ENCODE measurements around the gene PHF23.

PHF23 gene

DNA sequence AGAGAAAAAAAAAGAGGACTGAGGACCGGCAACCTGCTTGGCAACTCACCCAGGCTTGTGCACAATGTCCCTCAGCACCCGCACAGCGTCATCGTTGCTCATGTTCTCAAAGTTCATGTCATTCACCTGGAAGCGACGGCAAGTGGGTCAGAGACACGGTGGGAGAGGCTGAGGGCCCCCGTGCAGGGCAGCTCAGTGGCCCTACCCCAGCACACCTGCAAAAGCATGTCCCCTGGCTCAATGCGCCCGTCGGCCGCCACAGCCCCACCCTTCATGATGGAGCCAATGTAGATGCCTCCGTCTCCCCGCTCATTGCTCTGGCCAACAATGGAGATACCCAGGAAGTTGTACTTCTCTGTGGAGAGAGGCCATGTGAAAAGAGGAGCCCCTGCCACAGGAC, 10.3 kb downstream of the PHF23 start:
- H3K27ac ChIP-seq: peak overlapping the region; percentile 92
- TF ChIP-seq ZFX (IDR thresholded peaks at IDR 0.05) (no peak), CTCF (conservative IDR thresholded peaks at IDR 0.05) (no peak)

DNA sequence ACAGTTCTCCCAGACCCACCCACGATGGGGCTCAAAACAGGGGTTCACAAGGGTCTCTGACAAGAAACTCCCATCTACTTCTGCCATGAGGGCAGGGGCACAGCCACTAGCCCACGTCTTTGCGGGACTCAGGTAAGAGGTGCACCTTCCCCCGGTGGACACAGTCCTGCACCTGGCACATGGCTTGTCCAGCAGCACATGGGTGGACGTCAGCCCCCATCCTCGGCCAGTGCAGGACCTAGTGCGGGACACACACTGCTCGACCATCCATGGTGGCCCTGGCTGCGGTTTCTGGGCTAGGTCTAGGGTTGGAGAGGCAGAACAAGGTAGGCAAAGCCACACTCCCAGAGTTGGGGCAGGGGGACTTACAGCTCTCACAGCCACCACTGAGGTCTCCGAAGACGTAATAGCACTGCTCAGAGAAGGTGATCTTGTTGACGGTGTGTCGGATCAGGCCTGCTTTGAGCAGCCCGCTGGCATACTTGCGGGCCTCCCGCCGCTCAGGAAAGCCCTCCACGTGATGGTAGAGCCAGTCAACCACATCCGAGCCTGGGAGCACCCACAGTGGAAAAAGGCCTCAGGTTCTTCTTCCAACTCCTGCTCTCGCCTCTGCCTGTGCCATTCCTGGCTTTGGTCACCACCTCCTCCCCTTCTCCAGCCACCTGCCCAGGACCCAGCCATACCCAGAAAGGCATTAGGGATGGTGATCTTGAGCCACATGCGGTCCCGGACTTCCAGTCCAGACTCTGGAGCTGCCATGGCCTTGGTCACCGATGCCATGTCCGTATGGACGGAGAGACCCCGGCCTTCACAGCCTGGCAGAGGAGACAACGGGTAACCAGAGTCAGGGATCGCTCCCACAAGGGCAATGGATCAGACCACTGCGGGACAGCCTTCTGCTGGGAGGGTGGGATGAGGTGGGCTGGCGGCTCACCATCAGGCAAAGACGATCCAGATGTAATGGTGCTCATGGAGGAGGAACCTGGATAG, 12.2 kb downstream of the PHF23 start:
- TF ChIP-seq ZFX (IDR thresholded peaks at IDR 0.05) (no peak), CTCF (conservative IDR thresholded peaks at IDR 0.05) (no peak)
- H3K27ac ChIP-seq: peak overlapping the region; percentile 92

- TF ChIP-seq CTCF (conservative IDR thresholded peaks at IDR 0.05) (no peak), ZFX (IDR thresholded peaks at IDR 0.05) (no peak)
- H3K27ac ChIP-seq: peak overlapping the region; percentile 100; the same call in 1 of the 2 replicates
Measured at GRCh38 chr17:7225711-7226331, 13.4 kb downstream of the PHF23 start.

DNA sequence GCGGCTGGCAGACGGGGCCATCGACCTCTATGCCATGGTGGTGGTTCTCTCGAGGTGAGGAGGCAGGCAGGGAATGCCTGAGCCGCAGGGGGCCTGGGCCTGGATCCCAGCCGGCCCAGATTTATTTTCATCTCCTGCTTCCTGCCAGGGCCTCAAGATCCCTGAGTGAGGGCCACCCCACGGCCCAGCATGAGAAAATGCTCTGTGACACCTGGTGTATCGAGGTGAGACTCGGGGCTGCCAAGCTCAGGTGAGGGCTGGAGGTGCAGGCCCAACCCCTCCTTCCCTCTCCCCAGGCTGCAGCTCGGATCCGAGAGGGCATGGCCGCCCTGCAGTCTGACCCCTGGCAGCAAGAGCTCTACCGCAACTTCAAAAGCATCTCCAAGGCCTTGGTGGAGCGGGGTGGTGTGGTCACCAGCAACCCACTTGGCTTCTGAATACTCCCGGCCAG, 14.6 kb downstream of the PHF23 start:
- peak overlapping the region; percentile 100 for H3K27ac ChIP-seq
- TF ChIP-seq CTCF (conservative IDR thresholded peaks at IDR 0.05) (no peak), ZFX (IDR thresholded peaks at IDR 0.05) (no peak)

GRCh38 chr17:7224110-7224509, 15.1 kb downstream of the PHF23 start:
- TF ChIP-seq CTCF (conservative IDR thresholded peaks at IDR 0.05) (no peak), ZFX (IDR thresholded peaks at IDR 0.05) (no peak)
- H3K27ac ChIP-seq: peak overlapping the region; percentile 100

GRCh38 chr17:7223375-7223774, 15.9 kb downstream of the PHF23 start:
- TF ChIP-seq ZFX (IDR thresholded peaks at IDR 0.05) (no peak), CTCF (conservative IDR thresholded peaks at IDR 0.05) (no peak)
- H3K27ac ChIP-seq: peak overlapping the region; percentile 100

DNA sequence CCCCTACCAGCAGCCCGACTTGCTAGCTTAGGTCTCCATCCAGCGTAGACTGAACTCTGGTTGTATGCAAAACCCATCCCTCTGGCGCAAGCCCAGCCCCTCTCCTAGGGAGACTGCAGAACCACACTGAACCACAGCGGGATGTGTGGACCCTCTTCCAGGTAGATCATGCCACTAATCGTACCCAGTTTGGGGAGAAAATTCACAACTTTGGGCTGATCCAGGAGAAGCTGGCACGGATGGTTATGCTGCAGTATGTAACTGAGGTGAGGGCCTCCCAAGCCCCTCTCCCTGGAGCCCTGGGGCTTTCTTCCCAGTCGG, 16.3 kb downstream of the PHF23 start:
- H3K27ac ChIP-seq: peak overlapping the region; percentile 100
- no peak for TF ChIP-seq CTCF (conservative IDR thresholded peaks at IDR 0.05)
- TF ChIP-seq ZFX (IDR thresholded peaks at IDR 0.05): no peak
